Activated T-helper 9 cell treated with anti-CD3 and anti-CD28 coated beads, Interleukin-2, amount 50 U/mL, for 16 hours (primary cell): ENCODE measurements around the gene LRRC46.

ENCODE experiments used
- DNase-seq: peaks from one replicate; pipeline ENCODE4 v3.0.0-alpha.2; 2020; ENCODE audit warnings: low read depth

Gene LRRC46

GRCh38 chr17:47852113-47852949 lies 20.9 kb downstream of the LRRC46 start:
- DNase-seq, result no peak

DNA sequence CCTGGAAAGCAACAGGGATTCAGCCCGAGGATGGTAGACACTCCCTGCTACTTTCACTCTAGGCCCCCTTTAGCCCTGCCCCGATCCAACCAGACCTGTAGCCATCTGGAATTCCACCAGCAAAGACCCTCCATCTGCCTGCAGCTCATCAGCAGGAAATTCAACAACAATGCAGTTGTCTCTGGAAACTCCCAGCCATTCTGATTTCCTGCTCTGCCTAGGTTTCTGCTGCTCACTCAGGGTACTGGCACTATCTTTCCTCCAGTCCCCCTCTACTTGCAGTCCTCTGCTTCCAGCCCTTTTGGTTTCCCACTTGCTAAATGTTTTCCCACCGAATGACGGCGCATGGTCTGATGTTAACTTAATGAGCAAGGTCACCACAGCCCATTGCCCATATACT lies 22.1 kb downstream of the LRRC46 start:
- DNase-seq, result no peak

GRCh38 chr17:47855737-47856136 lies 24.3 kb downstream of the LRRC46 start:
- DNase-seq, result no peak

GRCh38 chr17:47856830-47857229 lies 25.4 kb downstream of the LRRC46 start:
- no peak for DNase-seq

DNA sequence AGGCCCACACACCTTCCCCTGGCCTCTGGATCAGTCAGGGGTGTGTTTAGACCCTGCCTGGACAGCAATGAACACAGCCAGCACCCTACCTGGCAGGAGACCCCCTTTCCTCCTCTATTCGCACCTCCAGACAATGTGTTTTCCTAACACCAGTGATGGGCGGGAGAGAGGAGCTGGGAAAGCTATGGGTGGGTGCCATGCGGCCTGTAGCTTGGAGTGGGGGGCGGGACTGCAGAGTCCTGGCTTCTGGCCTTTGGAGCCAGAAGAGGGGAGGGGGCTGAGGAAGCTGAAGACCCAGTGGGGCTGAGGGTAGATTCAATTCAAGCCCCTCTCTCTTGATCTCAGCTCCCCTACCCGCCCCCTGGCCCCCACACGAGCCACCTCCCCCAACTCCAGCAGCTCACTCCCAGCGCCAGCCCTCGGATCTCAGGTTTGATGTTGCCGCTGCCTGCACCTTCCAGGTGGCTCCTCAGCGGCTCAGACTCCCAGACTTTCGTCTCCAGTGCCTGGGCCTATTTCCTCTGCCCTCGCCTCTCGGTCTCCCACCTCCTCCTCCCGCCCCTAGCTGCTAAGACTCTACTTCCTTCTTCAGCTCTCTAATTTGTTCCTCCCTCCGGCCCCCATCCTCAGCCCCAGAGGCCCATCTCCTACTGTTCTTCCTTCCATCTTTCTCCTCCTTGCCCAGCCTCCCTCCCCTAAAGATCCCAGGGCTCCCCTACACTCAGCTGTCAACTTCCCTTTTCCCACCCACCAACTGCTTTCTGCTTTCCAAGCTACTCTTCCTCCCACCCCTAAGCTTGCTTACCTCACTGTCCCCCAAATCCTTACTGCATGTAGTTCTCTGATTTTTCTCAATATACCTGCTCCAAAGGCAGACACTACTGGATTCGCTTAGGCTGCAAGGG lies 26.3 kb downstream of the LRRC46 start:
- DNase-seq, result no peak

- no peak for DNase-seq
Observed at GRCh38 chr17:47860386-47860785, 28.9 kb downstream of the LRRC46 start.

GRCh38 chr17:47862621-47863440 lies 31.4 kb downstream of the LRRC46 start:
- DNase-seq, result no peak

DNA sequence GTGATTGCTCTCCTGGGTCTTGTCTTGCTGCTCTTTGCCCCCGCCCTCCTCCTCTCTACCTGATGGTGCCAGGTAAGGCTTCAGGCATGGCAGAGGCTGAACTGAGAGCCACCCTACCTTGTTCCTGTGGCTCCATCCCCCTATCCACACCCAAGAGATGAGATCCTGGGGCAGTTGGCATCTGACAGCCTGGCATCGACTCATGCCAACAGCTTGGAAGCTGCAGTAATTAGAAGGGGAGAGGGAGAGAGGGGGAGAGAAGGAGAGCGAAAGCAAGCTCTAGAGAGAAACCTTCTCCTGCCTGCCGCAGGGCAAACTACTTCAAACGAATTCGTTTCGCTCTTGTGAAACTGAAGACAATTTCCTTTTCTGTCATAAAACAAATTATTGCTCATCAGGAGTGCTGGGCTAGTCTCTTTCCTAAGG lies 33.3 kb downstream of the LRRC46 start:
- DNase-seq, result no peak

- DNase-seq, result no peak
Observed at GRCh38 chr17:47866941-47867340, 35.5 kb downstream of the LRRC46 start.

- DNase-seq, result no peak
Observed at GRCh38 chr17:47867813-47868533, 36.5 kb downstream of the LRRC46 start.

- DNase-seq, result no peak
Observed at GRCh38 chr17:47869114-47869513, 37.6 kb downstream of the LRRC46 start.

DNA sequence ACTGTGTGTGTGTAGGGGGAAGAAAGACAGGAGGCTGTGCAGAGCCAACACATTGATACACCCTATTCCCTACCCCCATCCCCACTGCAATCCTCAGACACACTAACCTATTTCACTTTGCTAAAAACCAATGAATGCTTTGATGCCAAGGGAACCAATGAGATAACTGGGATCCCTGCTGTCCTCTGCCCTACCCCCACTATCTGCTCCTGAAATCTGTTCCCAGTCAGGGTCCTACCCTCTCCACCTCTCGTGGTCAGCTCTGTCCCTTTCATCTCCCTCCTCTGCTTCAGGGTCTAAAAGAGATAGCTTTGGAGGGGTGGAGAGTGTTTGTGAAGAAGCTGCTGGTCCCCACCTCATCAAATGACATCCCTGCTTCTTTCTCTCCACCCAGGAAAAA lies 38.6 kb downstream of the LRRC46 start:
- DNase-seq, result no peak

DNA sequence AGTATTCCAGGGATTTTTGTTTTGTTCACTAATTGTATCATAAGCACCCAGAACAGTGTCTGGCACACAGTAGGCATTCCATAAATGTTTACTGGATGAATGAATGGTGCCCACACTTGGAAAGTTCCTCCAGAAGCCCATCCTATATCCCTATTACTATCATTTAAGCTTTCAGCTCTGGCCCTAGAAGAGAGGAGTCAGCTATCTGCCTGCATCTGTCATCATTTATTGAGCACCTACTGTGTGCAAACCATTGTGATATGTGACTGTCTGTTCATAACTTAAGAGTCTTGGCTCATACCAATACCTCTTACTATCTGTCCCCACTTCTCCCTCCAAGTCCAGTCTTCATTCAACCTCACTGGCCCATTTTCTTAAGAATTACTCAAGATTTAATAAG lies 39.6 kb downstream of the LRRC46 start:
- DNase-seq, result no peak

- no peak for DNase-seq
Observed at GRCh38 chr17:47872019-47872650, 40.7 kb downstream of the LRRC46 start.

DNA sequence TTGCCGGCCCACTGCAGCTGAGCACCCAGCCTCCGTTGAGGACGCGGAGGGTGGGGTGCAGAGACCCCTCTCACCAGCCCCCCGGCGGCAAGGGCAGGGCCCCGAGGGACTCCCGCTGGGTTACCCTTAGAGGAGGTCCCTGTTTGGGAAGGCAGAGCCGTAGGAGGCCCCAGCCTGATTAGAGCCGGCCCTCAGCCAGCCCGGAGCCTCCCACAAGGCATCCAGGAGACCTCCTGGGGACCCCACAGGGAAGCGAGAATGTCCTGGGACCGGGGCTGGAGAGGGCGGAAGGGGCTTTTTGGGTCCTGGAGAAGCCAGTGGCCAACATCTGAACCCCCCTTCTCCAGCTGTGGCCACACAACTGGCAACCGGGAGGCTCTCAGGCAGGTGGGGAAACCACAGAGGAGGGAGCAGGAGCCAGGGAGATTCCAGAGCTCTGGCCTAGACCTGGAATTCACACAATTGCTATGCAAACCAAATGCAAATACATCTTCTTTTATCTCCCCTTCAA lies 41.2 kb downstream of the LRRC46 start:
- no peak for DNase-seq

DNA sequence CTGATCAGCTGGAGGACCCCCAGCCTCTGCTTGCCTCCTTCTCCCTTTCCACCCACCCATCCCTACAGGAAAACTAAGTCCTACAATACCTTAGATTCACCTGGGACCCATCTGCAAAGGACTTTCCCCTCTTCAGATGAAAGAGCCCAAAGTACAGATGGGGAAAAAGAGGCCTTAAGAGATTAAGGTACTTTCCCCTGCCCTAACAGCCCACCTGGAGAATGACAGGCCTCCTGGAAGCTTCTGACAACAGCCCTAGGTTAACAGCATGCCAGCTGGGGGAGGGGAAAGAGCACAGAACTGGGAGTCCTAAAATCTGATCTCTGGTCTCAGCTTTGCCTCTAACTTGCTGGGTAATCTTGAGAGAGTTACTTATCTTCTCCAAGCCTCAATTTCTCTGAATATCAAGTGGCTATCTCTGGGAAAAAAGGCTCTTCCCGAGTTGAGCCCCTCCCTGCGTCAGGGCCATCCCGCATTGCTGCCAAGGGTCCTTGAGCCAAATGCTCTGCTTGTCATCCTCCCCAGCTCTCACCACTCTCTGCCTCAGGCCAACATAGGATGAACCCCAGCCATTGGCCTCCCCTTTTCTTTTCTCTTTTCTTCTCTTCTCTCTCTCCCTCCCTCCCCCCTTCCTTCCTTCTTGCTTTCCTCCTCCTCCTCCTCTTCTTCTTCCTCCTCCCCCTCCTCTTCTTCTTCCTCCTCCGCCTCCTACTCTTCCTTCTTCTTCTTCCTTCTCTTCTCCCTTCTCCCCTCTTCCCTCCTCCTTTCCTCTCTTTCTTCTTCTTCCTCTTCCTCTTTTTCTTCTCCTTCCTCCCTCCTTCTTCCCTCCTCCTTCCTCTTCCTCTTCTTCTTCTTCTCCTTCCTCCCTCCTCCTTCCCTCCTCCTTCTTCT lies 42.0 kb downstream of the LRRC46 start:
- DNase-seq, result no peak

DNA sequence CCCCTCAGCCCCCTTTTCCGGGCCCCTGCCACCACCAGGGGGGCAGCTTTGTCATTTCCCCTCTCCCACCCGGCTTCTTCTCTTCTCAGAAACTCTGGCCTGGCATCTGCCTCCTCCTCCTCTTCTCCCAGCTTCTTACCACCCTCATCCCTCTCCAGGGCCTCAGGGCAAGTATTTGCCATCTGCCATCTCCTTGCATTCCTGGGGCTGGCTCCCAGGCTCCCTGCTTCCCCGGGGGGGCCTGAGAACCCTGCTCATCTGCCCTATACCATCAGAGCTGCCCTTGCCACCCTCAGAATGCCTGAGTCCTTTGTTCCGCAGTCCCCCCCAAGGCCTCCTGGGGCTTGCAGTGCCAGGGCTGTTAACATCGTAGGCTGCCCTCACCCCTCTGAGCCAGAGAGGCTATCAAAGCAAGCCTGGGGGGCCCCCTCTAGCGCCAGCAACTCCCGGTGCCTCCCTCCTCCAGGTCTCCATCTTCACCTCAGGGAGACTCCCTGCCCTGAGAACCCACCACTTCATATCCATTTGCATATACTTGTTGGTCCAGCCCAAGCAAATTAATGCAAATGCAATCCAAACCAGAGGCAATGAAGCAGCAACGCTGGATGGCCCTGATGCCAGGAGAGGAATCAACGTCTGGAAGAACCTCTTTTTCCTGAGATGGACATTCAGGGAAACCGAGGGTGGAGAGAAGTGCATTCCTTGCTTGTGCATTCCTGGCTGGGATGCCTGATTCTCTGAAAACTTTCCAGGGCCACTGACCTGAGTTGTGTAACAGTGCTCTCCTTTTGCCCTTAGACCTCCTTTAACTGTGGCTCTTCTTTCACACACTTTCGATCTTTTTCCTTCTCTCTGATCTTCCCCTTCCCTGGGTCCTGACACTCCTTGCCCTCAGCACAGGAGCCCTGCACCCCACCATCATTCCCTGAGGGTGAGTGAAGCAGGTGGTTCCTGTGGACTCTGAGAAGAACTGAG lies 43.8 kb downstream of the LRRC46 start:
- DNase-seq, result no peak

DNA sequence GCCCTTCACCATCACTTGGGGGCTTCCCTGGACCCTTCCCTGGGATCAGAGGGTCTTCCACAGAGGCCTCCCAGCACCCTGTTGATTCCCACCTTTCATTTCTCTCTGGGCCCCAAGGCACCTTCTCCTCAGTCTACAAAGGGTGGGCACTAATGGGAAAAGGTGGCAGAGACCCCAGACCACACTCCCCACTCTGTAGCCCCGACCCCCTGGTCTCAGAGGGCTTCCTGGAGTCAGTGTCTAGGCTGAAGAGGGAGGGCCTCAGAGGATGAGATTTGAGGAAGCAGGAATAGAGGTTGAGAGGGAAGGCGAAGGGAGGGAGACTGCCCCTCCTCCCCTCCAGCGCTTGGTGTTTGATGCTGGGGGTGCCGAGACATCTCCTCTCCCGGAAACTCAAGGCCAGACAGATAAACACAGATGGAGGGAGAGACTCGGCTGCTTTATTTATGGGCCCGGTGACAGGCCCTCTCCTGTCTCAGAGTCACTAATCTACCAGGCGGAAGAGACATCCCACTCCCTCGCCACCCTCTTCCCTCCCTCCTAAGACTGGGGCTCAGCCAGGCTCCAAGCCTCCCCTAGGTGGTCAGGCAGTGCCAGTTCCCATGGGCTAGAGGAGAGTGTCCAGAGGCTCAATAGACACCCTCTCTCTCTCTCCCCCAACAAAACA lies 46.0 kb downstream of the LRRC46 start:
- no peak for DNase-seq
